Type B pancreatic cell (in vitro differentiated cells): ENCODE results near the gene OTOP1. TPM values are rescaled to one million over a fixed set of nuclear protein-coding genes. Genes with fewer than 3 reads are reported as not detected.

Experiments
- DNase-seq: peaks from one replicate; pipeline ENCODE4 v3.0.0; 2021; ENCODE audit warnings: mixed read lengths; ENCODE audit not compliant: unreplicated experiment; ENCODE audit errors: extremely low spot score
- H3K27ac Mint-ChIP-seq: 2 replicates; pipeline ENCODE4 v1.8.0; 2021; ENCODE audit warnings: mild to moderate bottlenecking, mixed read lengths
- H3K27me3 Mint-ChIP-seq: 2 replicates; pipeline ENCODE4 v1.8.0; 2021; ENCODE audit warnings: mixed read lengths
- H3K36me3 Mint-ChIP-seq: 2 replicates; pipeline ENCODE4 v1.8.0; 2021; ENCODE audit warnings: mixed read lengths
- H3K4me1 Mint-ChIP-seq: one replicate; pipeline ENCODE4 v1.8.0; 2021; ENCODE audit warnings: mixed read lengths; ENCODE audit not compliant: unreplicated experiment
- H3K4me3 Mint-ChIP-seq: 2 replicates; pipeline ENCODE4 v1.8.0; 2021; ENCODE audit warnings: mild to moderate bottlenecking, mixed read lengths
- H3K9me3 Mint-ChIP-seq: 2 replicates; pipeline ENCODE4 v1.8.0; 2021; ENCODE audit warnings: mixed read lengths
- CTCF ChIP-seq: fragments of 200-600 bp; sonication (generic); conservative IDR thresholded peaks from 2 replicates; pipeline ENCODE4 v1.5.0; 2021; ENCODE audit warnings: antibody characterized with exemption, mild to moderate bottlenecking
- long read RNA-seq: library from polyadenylated mRNA; unstranded; transcript quantifications from one replicate; pipeline ENCODE4 v2.0.0, GENCODE V29; 2020
- total RNA-seq: library from RNA; stranded (reverse); gene quantifications from 2 replicates; pipeline ENCODE4 v1.2.1, GENCODE V29; 2021; ENCODE audit warnings: low replicate concordance

OTOP1 gene, protein sequence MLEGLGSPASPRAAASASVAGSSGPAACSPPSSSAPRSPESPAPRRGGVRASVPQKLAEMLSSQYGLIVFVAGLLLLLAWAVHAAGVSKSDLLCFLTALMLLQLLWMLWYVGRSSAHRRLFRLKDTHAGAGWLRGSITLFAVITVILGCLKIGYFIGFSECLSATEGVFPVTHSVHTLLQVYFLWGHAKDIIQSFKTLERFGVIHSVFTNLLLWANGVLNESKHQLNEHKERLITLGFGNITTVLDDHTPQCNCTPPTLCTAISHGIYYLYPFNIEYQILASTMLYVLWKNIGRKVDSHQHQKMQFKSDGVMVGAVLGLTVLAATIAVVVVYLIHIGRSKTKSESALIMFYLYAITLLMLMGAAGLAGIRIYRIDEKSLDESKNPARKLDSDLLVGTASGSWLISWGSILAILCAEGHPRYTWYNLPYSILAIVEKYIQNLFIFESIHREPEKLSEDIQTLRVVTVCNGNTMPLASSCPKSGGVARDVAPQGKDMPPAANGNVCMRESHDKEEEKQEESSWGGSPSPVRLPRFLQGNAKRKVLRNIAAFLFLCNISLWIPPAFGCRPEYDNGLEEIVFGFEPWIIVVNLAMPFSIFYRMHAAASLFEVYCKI
- not detected in 2 replicates for total RNA-seq
- long read RNA-seq, result 0 reads

- TF ChIP-seq CTCF, result no peak
- no peak for DNase-seq
- Mint-ChIP-seq H3K9me3 (peaks cover 1% of the 10 kb centered on the region), H3K36me3 (no peaks in the 10 kb centered on the region), H3K27ac (no peak within 1 kb of the TSS), H3K4me1 (no peaks in the 10 kb centered on the region), H3K27me3 (peaks cover 86% of the 10 kb centered on the region), H3K4me3 (peak within 1 kb of the TSS; percentile 47)
These were observed at the start of gene OTOP1 for GRCh38 chr4:4226606-4227438. OTOP1 (minus strand) TSS chr4:4226929; CDS start chr4:4226864, 65 bp downstream.

GRCh38 chr4:4274226-4274625, 47.5 kb upstream of the OTOP1 start:
- Mint-ChIP-seq H3K9me3 (no peaks in the 10 kb centered on the region), H3K4me3 (no peak overlapping the region), H3K36me3 (peaks cover 10% of the 10 kb centered on the region), H3K4me1 (no peaks in the 10 kb centered on the region), H3K27ac (no peak overlapping the region), H3K27me3 (no peaks in the 10 kb centered on the region)
- no peak for DNase-seq
- TF ChIP-seq CTCF, result no peak

- H3K36me3 Mint-ChIP-seq, result peaks cover 10% of the 10 kb centered on the region
- no peaks in the 10 kb centered on the region for H3K4me1 Mint-ChIP-seq
- no peak overlapping the region for H3K4me3 Mint-ChIP-seq
- H3K9me3 Mint-ChIP-seq, result no peaks in the 10 kb centered on the region
- DNase-seq, result no peak
- H3K27me3 Mint-ChIP-seq, result no peaks in the 10 kb centered on the region
- TF ChIP-seq CTCF, result no peak
- H3K27ac Mint-ChIP-seq, result no peak overlapping the region
These were observed 45.2 kb upstream of the OTOP1 start for GRCh38 chr4:4271912-4272311.

DNA sequence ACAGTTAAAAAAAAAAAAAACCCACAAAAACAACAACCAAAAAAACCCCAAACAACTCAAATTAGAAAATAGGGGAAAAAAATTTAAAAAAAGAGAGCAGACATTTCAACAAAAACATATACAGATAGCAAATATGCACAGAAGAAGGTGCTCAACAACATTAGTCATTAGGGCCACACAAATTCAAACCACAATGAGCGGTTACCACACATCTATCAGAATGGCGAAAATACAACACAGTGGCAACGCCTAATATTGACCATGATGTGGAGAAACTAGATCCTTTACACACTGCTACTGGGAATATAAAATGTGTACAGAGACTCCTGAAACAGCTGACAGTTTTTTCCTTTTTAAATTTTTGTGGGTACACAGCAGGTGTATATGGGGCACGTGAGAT, 43.8 kb upstream of the OTOP1 start:
- Mint-ChIP-seq H3K4me3 (no peak overlapping the region), H3K9me3 (no peaks in the 10 kb centered on the region), H3K4me1 (no peaks in the 10 kb centered on the region), H3K27ac (no peak overlapping the region), H3K36me3 (peaks cover 14% of the 10 kb centered on the region), H3K27me3 (no peaks in the 10 kb centered on the region)
- no peak for DNase-seq
- TF ChIP-seq CTCF, result no peak

DNA sequence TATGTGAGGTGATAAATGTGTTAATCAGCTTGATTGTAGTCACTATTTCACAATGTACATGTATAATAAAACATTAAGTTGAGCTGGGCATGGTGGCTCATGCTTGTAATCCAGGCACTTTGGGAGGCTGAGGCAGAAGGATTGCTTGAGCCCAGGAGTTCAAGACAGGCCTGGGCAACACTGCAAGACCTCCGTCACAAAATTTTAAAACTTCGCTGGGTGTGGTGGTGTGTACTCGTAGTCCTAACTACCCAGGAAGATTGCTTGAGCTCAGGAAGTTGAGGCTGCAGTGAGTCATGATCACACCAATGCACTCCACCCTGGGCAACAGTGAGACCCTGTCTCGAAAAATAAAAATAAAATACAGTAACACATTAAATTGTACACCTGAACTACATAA, 43.1 kb upstream of the OTOP1 start:
- H3K4me3 Mint-ChIP-seq, result no peak overlapping the region
- no peak for TF ChIP-seq CTCF
- H3K9me3 Mint-ChIP-seq, result no peaks in the 10 kb centered on the region
- H3K27ac Mint-ChIP-seq, result no peak overlapping the region
- H3K27me3 Mint-ChIP-seq, result no peaks in the 10 kb centered on the region
- H3K4me1 Mint-ChIP-seq, result no peaks in the 10 kb centered on the region
- H3K36me3 Mint-ChIP-seq, result peaks cover 12% of the 10 kb centered on the region
- DNase-seq, result no peak
